HepG2 (cell line): Measurements from ENCODE around the gene B3GNT5.

Experiments used
- CHD2 ChIP-seq: IDR thresholded peaks from 2 replicates; pipeline ENCODE4 v1.6.1; 2011; ENCODE audit warnings: low read depth, low read length, improper control_type of control experiment
- EP300 ChIP-seq, 3 experiments: sonication (generic) in 1 of 3; formaldehyde crosslinking in 1 of 3; IDR thresholded peaks; 2 replicates each; pipeline versions ENCODE4 v1.5.1 to v1.6.1; 2011 to 2020; ENCODE audit warnings: low read depth in 2 of 3, low read length in 2 of 3, borderline replicate concordance in 1 of 3, improper control_type of control experiment in 1 of 3, mild to moderate bottlenecking in 1 of 3, missing genetic modification reagents in 1 of 3, moderate library complexity in 1 of 3
- ESRRA ChIP-seq: sonication (generic); formaldehyde crosslinking; IDR thresholded peaks from 2 replicates; pipeline ENCODE4 v1.5.1; 2020; ENCODE audit warnings: mild to moderate bottlenecking, low read depth, missing genetic modification reagents
- HOXA9 ChIP-seq: sonication (generic); formaldehyde crosslinking; IDR thresholded peaks from 2 replicates; pipeline ENCODE4 v1.8.1; 2022; ENCODE audit warnings: missing genetic modification reagents, mild to moderate bottlenecking, moderate library complexity, borderline replicate concordance
- RFX5 ChIP-seq: IDR thresholded peaks from 2 replicates; pipeline ENCODE4 v1.6.1; 2011; ENCODE audit warnings: low read depth, low read length, improper control_type of control experiment
- SIN3B ChIP-seq: fragments of 150-350 bp; IDR thresholded peaks from 2 replicates; pipeline ENCODE4 v1.6.1; 2014; ENCODE audit warnings: low read length
- SP2 ChIP-seq: sonication (generic); formaldehyde crosslinking; IDR thresholded peaks from 2 replicates; pipeline ENCODE4 v1.5.1; 2020; ENCODE audit warnings: mild to moderate bottlenecking, missing genetic modification reagents
- YY1 ChIP-seq: IDR thresholded peaks from 2 replicates; pipeline ENCODE4 v1.6.1; 2011; ENCODE audit warnings: low read length, low read depth, moderate library complexity, mild to moderate bottlenecking; ENCODE audit not compliant: insufficient read depth, insufficient replicate concordance
- ZNF34 ChIP-seq: sonication (generic); formaldehyde crosslinking; IDR thresholded peaks from 2 replicates; pipeline ENCODE4 v1.4.0; 2020; ENCODE audit warnings: mild to moderate bottlenecking, missing genetic modification reagents, borderline replicate concordance
- TF ChIP-seq, protein P1 (sequence below), 2 experiments: sonication (generic) in 1 of 2; formaldehyde crosslinking in 1 of 2; IDR thresholded peaks; 2 replicates each; pipeline versions ENCODE4 v1.4.0 to v1.6.1; 2018 to 2020; ENCODE audit warnings: missing genetic modification reagents in 2 of 2, borderline replicate concordance in 1 of 2, low read depth in 1 of 2, mild to moderate bottlenecking in 1 of 2, missing biosample characterization in 1 of 2
- TF ChIP-seq, protein P2 (sequence below), 2 experiments: fragments of 450-650 bp in 1 of 2; sonication (generic) in 1 of 2; formaldehyde crosslinking; IDR thresholded peaks; 2 replicates each; pipeline versions ENCODE4 v1.5.0 to v1.8.0; 2020 to 2022; ENCODE audit warnings: mild to moderate bottlenecking in 1 of 2, missing genetic modification reagents in 1 of 2
- TF ChIP-seq, protein P3 (sequence below): sonication (generic); formaldehyde crosslinking; IDR thresholded peaks from 2 replicates; pipeline ENCODE4 v1.5.1; 2020; ENCODE audit warnings: missing genetic modification reagents, mild to moderate bottlenecking, borderline replicate concordance
- TF ChIP-seq, protein P4 (sequence below): sonication (generic); formaldehyde crosslinking; IDR thresholded peaks from 2 replicates; pipeline ENCODE4 v1.5.0; 2020; ENCODE audit warnings: mild to moderate bottlenecking, missing genetic modification reagents, moderate library complexity
- TF ChIP-seq, protein P5 (sequence below): sonication (generic); formaldehyde crosslinking; IDR thresholded peaks from 2 replicates; pipeline ENCODE4 v1.4.0; 2020; ENCODE audit warnings: missing genetic modification reagents

DNA sequence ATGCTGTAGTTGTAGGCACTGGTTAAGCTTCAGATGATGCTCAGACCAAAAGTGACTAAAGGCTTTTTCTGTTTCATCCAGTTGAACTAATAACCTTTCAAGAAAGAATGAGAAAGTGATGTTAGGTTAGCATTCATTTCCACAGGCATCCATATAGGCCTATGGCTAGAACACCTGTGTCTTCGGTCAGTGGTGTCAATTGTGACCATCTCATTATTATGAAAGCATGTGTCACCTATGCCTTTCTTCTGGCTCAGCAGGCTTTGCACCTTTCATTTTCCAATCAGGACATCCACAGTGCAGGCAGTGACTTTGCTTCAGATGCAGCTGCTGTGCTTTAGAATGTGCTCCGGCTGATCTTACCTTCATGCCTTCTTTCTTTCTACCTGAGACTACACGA, 57.9 kb downstream of the B3GNT5 start:
- no peak for TF ChIP-seq RFX5
- no peak for TF ChIP-seq SIN3B
- TF ChIP-seq, protein P1, sequence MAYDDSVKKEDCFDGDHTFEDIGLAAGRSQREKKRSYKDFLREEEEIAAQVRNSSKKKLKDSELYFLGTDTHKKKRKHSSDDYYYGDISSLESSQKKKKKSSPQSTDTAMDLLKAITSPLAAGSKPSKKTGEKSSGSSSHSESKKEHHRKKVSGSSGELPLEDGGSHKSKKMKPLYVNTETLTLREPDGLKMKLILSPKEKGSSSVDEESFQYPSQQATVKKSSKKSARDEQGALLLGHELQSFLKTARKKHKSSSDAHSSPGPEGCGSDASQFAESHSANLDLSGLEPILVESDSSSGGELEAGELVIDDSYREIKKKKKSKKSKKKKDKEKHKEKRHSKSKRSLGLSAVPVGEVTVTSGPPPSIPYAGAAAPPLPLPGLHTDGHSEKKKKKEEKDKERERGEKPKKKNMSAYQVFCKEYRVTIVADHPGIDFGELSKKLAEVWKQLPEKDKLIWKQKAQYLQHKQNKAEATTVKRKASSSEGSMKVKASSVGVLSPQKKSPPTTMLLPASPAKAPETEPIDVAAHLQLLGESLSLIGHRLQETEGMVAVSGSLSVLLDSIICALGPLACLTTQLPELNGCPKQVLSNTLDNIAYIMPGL (CRISPR knock-in tag; IDR thresholded peaks at IDR 0.05; ENCODE audit: borderline replicate concordance in 1 of 2, low read depth in 1 of 2), result no peak
- no peak for TF ChIP-seq CHD2
- no peak for TF ChIP-seq HOXA9 (CRISPR knock-in tag)
- no peak for TF ChIP-seq YY1
- TF ChIP-seq, protein P2, sequence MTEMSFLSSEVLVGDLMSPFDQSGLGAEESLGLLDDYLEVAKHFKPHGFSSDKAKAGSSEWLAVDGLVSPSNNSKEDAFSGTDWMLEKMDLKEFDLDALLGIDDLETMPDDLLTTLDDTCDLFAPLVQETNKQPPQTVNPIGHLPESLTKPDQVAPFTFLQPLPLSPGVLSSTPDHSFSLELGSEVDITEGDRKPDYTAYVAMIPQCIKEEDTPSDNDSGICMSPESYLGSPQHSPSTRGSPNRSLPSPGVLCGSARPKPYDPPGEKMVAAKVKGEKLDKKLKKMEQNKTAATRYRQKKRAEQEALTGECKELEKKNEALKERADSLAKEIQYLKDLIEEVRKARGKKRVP (CRISPR knock-in tag; IDR thresholded peaks at IDR 0.05), result no peak
- TF ChIP-seq SP2 (CRISPR knock-in tag), result no peak
- TF ChIP-seq, protein P3, sequence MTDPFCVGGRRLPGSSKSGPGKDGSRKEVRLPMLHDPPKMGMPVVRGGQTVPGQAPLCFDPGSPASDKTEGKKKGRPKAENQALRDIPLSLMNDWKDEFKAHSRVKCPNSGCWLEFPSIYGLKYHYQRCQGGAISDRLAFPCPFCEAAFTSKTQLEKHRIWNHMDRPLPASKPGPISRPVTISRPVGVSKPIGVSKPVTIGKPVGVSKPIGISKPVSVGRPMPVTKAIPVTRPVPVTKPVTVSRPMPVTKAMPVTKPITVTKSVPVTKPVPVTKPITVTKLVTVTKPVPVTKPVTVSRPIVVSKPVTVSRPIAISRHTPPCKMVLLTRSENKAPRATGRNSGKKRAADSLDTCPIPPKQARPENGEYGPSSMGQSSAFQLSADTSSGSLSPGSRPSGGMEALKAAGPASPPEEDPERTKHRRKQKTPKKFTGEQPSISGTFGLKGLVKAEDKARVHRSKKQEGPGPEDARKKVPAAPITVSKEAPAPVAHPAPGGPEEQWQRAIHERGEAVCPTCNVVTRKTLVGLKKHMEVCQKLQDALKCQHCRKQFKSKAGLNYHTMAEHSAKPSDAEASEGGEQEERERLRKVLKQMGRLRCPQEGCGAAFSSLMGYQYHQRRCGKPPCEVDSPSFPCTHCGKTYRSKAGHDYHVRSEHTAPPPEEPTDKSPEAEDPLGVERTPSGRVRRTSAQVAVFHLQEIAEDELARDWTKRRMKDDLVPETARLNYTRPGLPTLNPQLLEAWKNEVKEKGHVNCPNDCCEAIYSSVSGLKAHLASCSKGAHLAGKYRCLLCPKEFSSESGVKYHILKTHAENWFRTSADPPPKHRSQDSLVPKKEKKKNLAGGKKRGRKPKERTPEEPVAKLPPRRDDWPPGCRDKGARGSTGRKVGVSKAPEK (CRISPR knock-in tag), result no peak
- TF ChIP-seq, protein P4, sequence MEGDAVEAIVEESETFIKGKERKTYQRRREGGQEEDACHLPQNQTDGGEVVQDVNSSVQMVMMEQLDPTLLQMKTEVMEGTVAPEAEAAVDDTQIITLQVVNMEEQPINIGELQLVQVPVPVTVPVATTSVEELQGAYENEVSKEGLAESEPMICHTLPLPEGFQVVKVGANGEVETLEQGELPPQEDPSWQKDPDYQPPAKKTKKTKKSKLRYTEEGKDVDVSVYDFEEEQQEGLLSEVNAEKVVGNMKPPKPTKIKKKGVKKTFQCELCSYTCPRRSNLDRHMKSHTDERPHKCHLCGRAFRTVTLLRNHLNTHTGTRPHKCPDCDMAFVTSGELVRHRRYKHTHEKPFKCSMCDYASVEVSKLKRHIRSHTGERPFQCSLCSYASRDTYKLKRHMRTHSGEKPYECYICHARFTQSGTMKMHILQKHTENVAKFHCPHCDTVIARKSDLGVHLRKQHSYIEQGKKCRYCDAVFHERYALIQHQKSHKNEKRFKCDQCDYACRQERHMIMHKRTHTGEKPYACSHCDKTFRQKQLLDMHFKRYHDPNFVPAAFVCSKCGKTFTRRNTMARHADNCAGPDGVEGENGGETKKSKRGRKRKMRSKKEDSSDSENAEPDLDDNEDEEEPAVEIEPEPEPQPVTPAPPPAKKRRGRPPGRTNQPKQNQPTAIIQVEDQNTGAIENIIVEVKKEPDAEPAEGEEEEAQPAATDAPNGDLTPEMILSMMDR (CRISPR knock-in tag), result no peak
- no peak for TF ChIP-seq ESRRA (CRISPR knock-in tag)
- TF ChIP-seq ZNF34 (CRISPR knock-in tag), result no peak
- TF ChIP-seq EP300 (IDR thresholded peaks at IDR 0.05; ENCODE audit: low read depth in 2 of 2, low read length in 2 of 2), result no peak
- no peak for TF ChIP-seq EP300 (CRISPR knock-in tag; IDR thresholded peaks at IDR 0.05; ENCODE audit: borderline replicate concordance)
- TF ChIP-seq, protein P5, sequence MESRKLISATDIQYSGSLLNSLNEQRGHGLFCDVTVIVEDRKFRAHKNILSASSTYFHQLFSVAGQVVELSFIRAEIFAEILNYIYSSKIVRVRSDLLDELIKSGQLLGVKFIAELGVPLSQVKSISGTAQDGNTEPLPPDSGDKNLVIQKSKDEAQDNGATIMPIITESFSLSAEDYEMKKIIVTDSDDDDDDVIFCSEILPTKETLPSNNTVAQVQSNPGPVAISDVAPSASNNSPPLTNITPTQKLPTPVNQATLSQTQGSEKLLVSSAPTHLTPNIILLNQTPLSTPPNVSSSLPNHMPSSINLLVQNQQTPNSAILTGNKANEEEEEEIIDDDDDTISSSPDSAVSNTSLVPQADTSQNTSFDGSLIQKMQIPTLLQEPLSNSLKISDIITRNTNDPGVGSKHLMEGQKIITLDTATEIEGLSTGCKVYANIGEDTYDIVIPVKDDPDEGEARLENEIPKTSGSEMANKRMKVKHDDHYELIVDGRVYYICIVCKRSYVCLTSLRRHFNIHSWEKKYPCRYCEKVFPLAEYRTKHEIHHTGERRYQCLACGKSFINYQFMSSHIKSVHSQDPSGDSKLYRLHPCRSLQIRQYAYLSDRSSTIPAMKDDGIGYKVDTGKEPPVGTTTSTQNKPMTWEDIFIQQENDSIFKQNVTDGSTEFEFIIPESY (CRISPR knock-in tag), result no peak
